Small intestine (tissue), 7 donors: ENCODE data around the gene PPP1R8. TPM values are rescaled to one million over a fixed set of nuclear protein-coding genes. Genes with fewer than 3 reads are reported as not detected.

Experiments
- DNase-seq, 2 donors: peaks; one replicate each; pipeline versions ENCODE4 v3.0.0 to v3.0.0-alpha.2; 2013
- FAIRE-seq: peaks from 2 replicates; lab custom pipeline; 2012; peaks lifted over from hg19 to GRCh38; lab: Jason Lieb, UNC
- H3K27ac ChIP-seq, 3 donors: one replicate each; pipeline ENCODE4 v1.5.1; 2013; ENCODE audit warnings: low read length in 2 of 3, mild to moderate bottlenecking in 2 of 3, control low read depth in 1 of 3, inconsistent platforms in 1 of 3, low read depth in 1 of 3, moderate library complexity in 1 of 3
- H3K27me3 ChIP-seq, 3 donors: one replicate each; pipeline ENCODE4 v1.6.1; 2013; ENCODE audit warnings: low read length in 3 of 3, inconsistent platforms in 1 of 3; ENCODE audit not compliant: control insufficient read depth in 3 of 3, insufficient read depth in 3 of 3
- H3K36me3 ChIP-seq, 3 donors: one replicate each; pipeline ENCODE4 v1.6.1; 2013; ENCODE audit warnings: low read length in 3 of 3, inconsistent platforms in 1 of 3, low read depth in 1 of 3, mild to moderate bottlenecking in 1 of 3, moderate library complexity in 1 of 3; ENCODE audit not compliant: control insufficient read depth in 3 of 3, insufficient read depth in 2 of 3
- H3K4me1 ChIP-seq, 3 donors: one replicate each; pipeline ENCODE4 v1.6.1; 2013; ENCODE audit warnings: low read length in 2 of 3, inconsistent platforms in 1 of 3, low read depth in 1 of 3, mild to moderate bottlenecking in 1 of 3, moderate library complexity in 1 of 3; ENCODE audit not compliant: control insufficient read depth in 3 of 3, insufficient read depth in 2 of 3
- H3K4me3 ChIP-seq, 3 donors: one replicate each; pipeline ENCODE4 v1.5.1; 2013; ENCODE audit warnings: low read length in 3 of 3, control low read depth in 1 of 3, inconsistent platforms in 1 of 3, low read depth in 1 of 3, mild to moderate bottlenecking in 1 of 3, moderate library complexity in 1 of 3
- H3K9me3 ChIP-seq, 2 donors: one replicate each; pipeline ENCODE4 v1.6.1; 2013; ENCODE audit warnings: low read depth in 1 of 2, low read length in 1 of 2; ENCODE audit not compliant: control insufficient read depth in 2 of 2, insufficient read depth in 1 of 2
- WGBS, 3 donors: extraction: QIAGEN DNeasy Blood & Tissue Kit; methylation state at CpG; one replicate each; pipeline ENCODE4 v1.1.7; 2013; 5-methylcytosine and 5-hydroxymethylcytosine counted together
- polyA plus RNA-seq, 4 donors: library from polyadenylated mRNA; stranded (reverse) in 3 of 4; unstranded in 1 of 4; fragments of 200-250 nt in 3 of 4; fragments of 120-200 nt in 1 of 4; gene quantifications; one replicate each; pipeline versions ENCODE4 v1.2.1 to v1.2.3, GENCODE V29; 2013
- donor health status: healthy with polysubstance abuse.
- donor health status: control.
- donor health status: control.
- donor health status: Bipolar disorder and iron deficiency.
- donor health status: healthy.

Gene PPP1R8
- polyA plus RNA-seq, 4 donors, result 26.6 to 37.1 (median 30.0) TPM

DNA sequence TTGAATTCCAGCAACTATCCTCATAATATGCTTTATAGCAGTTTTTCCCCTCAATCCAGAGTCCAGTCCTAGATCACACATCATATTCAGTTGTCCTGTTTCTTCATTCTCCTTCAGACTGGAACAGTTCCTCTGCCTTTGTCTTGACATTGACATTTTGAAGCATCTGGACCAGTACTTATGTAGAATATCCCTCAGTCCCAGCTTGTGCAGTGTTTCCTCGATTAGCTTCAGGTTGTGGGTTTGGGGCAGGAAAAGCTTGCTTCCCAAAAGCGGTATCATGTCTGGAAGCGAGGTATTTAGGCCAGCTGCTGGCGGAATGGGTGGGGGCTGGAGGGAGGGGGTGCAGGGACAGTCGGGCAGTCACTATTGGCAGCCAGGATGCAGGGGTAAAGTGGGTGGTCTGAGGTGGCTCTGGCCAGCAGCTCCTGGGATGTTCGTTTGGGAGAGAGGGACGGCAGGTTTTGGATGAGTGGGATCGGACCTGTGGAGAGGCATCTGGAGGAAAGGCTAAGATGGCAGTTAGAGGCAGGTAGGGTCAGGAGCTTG is 48.3 kb downstream of the PPP1R8 start:
- Histone ChIP-seq H3K27me3 (no peaks in the 10 kb centered on the region), H3K36me3 (peaks cover 0 to 12% (median 0%) of the 10 kb centered on the region in 3 donors), H3K4me1 (no peaks in the 10 kb centered on the region), H3K4me3 (no peak overlapping the region), H3K27ac (no peak overlapping the region), H3K9me3 (no peaks in the 10 kb centered on the region)
- 69 to 80% (median 75%) methylated on average over 8 of the region's 8 CpGs for WGBS, 3 donors
- DNase-seq, result no peak
- no peak for FAIRE-seq

DNA sequence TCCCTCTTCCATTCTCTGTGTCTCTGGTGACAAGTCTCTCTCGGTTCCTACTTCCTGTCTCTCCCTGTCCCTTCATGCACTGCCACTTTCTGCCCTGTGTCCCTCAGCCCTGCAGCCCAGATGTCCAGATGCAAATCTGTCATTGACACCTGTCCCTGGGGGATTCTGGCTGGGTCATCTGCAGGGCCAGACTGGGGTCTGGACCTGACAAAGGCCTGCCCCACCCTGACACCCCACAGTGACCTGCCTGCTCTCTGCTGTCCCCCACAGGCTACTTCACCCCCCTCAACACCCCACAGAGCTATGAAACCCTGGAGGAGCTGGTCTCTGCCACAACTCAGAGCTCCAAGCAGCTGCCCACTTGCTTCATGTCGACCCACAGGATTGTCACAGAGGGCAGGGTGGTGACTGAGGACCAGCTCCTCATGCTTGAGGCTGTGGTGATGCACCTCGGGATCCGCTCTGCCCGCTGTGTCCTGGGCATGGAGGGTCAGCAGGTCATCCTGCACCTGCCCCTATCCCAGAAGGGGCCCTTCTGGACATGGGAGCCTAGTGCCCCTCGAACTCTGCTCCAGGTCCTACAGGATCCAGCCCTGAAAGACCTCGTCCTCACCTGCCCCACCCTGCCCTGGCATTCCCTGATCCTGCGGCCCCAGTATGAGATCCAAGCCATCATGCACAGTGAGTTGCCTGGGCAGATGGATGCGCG is 48.9 kb downstream of the PPP1R8 start:
- DNase-seq, result no peak
- Histone ChIP-seq H3K4me3 (no peak overlapping the region), H3K27me3 (no peaks in the 10 kb centered on the region), H3K27ac (no peak overlapping the region), H3K36me3 (peaks cover 0 to 16% (median 0%) of the 10 kb centered on the region in 3 donors), H3K4me1 (no peaks in the 10 kb centered on the region), H3K9me3 (no peaks in the 10 kb centered on the region)
- FAIRE-seq, result no peak
- WGBS, 3 donors, result 60 to 87% (median 73%) methylated on average over 9 to 10 of the region's 10 CpGs

- DNase-seq, result no peak
- no peaks in the 10 kb centered on the region for H3K9me3 ChIP-seq
- peaks cover 0 to 27% (median 2%) of the 10 kb centered on the region in 3 donors for H3K36me3 ChIP-seq
- no peak for FAIRE-seq
- no peaks in the 10 kb centered on the region for H3K27me3 ChIP-seq
- 87 to 93% (median 87%) methylated on average over 6 of the region's 6 CpGs for WGBS, 3 donors
- H3K4me1 ChIP-seq, result no peaks in the 10 kb centered on the region
- no peak overlapping the region for H3K4me3 ChIP-seq
- peak overlapping the region in 1 of 3 donors; percentile 48 for H3K27ac ChIP-seq
These were observed 51.9 kb downstream of the PPP1R8 start for GRCh38 chr1:27882543-27882903.

DNA sequence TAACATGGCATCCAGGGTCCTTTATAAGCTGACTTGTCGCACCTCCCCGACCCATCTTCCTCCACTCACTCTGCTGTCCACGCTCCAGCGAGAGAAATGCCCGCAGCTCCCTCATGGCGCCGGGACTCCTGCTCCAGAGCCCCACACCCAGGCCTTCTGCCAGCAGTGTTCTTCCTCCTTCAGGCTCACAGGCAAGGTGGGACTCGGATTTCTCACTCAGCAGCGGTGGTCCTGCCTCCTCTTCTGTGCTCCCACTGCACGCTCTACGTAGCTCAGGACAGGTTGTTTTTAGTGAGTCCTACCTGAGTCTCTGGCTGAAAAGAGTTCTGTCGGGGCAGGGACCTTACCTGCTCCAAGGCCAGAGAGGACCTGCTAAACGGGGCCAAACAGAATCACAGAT is 53.0 kb downstream of the PPP1R8 start:
- Histone ChIP-seq H3K27me3 (no peaks in the 10 kb centered on the region), H3K36me3 (peaks cover 0 to 28% (median 2%) of the 10 kb centered on the region in 3 donors), H3K4me1 (no peaks in the 10 kb centered on the region), H3K9me3 (no peaks in the 10 kb centered on the region), H3K27ac (peak overlapping the region in 1 of 3 donors; percentile 74), H3K4me3 (no peak overlapping the region)
- DNase-seq, result no peak
- 87 to 94% (median 93%) methylated on average over 12 to 13 of the region's 13 CpGs for WGBS, 3 donors
- FAIRE-seq, result no peak

- Histone ChIP-seq H3K9me3 (no peaks in the 10 kb centered on the region), H3K4me1 (no peaks in the 10 kb centered on the region), H3K27me3 (no peaks in the 10 kb centered on the region), H3K4me3 (no peak overlapping the region), H3K36me3 (peaks cover 0 to 32% (median 5%) of the 10 kb centered on the region in 3 donors), H3K27ac (peak overlapping the region in 2 of 3 donors; percentile 25 to 74)
- no peak for FAIRE-seq
- WGBS, 3 donors, result 74 to 77% (median 77%) methylated on average over 24 of the region's 24 CpGs
- DNase-seq, result no peak
These were observed 53.7 kb downstream of the PPP1R8 start for GRCh38 chr1:27884006-27884954.

DNA sequence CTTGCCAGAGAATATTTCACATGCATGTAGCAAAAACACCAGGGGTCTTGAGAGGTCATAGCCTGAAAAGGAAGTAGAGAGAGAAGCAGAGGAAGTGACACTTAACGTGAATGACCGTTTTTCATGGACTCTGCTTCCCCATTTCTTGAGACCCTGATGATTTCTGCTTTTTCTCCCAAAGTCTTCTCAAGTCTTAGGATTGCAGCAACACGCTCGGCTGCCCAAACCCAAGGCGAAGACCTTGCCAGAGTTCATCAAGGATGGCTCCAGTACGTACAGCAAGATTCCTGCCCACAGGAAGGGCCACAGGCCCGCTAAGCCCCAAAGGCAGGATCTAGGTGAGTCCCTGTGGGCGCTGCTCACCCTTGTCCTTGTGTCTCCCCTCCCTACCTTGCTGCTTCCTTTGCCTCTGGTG is 54.5 kb downstream of the PPP1R8 start:
- no peaks in the 10 kb centered on the region for H3K27me3 ChIP-seq
- peak overlapping the region in 2 of 3 donors; percentile 13 to 74 for H3K27ac ChIP-seq
- FAIRE-seq (no peak), DNase-seq (no peak)
- no peaks in the 10 kb centered on the region for H3K4me1 ChIP-seq
- peaks cover 0 to 38% (median 5%) of the 10 kb centered on the region in 3 donors for H3K36me3 ChIP-seq
- no peaks in the 10 kb centered on the region for H3K9me3 ChIP-seq
- H3K4me3 ChIP-seq, result no peak overlapping the region
- WGBS, 3 donors, result 87 to 92% (median 88%) methylated on average over 8 of the region's 8 CpGs

- Histone ChIP-seq H3K27me3 (no peaks in the 10 kb centered on the region), H3K4me3 (no peak overlapping the region), H3K27ac (peak overlapping the region in 2 of 3 donors; percentile 14 to 74), H3K9me3 (no peaks in the 10 kb centered on the region), H3K36me3 (peaks cover 0 to 38% (median 5%) of the 10 kb centered on the region in 3 donors), H3K4me1 (no peaks in the 10 kb centered on the region)
- DNase-seq, result no peak
- FAIRE-seq, result no peak
- WGBS, 3 donors, result 86 to 92% (median 90%) methylated on average over 15 of the region's 15 CpGs
These were observed 55.2 kb downstream of the PPP1R8 start for GRCh38 chr1:27885621-27886352.

DNA sequence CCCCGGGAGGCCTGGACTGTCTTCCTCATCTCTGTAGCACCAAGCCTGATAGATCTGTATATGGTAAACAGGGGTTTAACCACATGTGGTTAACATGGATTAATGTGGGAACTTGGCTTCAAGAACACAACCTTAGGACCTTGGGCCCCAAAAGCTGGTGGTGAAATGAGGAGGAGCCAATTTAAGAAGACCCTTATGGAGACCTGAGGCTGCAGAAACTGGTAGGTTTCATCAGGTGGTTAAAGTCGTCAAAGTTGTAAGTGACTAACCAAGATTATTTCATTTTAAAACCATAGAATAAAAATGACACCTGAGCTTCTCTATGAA is 55.7 kb downstream of the PPP1R8 start:
- WGBS, 3 donors, result 75 to 86% (median 85%) methylated on average over 2 of the region's 2 CpGs
- no peaks in the 10 kb centered on the region for H3K4me1 ChIP-seq
- DNase-seq (no peak), FAIRE-seq (no peak)
- H3K27ac ChIP-seq, result peak overlapping the region in 2 of 3 donors; percentile 14 to 68
- no peak overlapping the region for H3K4me3 ChIP-seq
- no peaks in the 10 kb centered on the region for H3K9me3 ChIP-seq
- no peaks in the 10 kb centered on the region for H3K27me3 ChIP-seq
- H3K36me3 ChIP-seq, result peaks cover 0 to 38% (median 5%) of the 10 kb centered on the region in 3 donors
